HG02759 (cell line): ENCODE data around the gene RHOH.
"Not testable (repeated sequence)": the region's sequence is repeated elsewhere in the genome, so short reads cannot be mapped to it uniquely, and the experiment has no call there.

Experiments
- ATAC-seq: cut with Tn5 transposase; IDR thresholded peaks from one replicate; pipeline ENCODE4 v1.9.1; 2021; ENCODE audit warnings: mild to moderate bottlenecking, moderate library complexity; ENCODE audit not compliant: unreplicated experiment

Gene RHOH, protein sequence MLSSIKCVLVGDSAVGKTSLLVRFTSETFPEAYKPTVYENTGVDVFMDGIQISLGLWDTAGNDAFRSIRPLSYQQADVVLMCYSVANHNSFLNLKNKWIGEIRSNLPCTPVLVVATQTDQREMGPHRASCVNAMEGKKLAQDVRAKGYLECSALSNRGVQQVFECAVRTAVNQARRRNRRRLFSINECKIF

DNA sequence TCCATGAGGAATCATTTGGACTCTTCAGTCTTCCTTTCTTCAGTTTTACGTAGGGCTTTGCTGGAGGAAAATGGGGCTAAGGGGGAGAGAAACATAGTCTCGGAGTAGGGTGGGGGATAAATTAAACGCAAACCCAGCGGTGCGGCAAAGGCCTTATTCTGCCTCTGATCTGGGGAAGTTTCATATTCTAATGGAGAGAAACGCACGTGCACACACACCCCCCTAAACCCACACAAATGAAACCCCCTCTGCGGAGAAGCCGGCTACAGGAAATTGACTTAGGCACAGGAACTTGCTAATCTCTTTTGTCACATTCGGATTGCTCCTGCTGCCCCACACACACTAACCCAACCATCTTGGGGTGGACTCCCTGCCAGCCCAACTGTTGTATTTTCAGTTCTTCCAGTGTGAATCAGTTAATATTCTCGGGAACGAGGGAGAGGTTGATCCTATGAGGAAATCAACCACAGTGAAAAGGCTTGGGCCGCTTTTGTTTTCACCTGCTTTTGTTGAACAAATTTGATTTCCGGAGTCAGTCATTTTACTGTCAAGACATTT is at the start of gene RHOH:
TSS of gene RHOH (plus strand) at position 308 of the 558 bp plus-strand sequence. CDS start 46,356 bp downstream, outside the sequence.
- ATAC-seq: peak; percentile 17

DNA sequence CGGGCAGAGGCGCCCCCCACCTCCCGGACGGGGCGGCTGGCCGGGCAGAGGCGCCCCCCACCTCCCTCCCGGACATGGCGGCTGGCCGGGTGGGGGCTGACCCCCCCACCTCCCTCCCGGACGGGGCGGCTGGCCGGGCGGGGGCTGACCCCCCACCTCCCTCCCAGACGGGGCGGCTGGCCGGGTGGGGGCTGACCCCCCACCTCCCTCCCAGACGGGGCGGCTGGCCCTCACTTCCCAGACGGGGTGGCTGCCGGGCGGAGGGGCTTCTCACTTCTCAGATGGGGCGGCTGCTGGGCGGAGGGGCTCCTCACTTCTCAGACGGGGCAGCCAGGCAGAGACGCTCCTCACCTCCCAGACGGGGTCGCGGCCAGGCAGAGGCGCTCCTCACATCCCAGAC is 49.3 kb upstream of the RHOH start:
- ATAC-seq: not testable (repeated sequence)

DNA sequence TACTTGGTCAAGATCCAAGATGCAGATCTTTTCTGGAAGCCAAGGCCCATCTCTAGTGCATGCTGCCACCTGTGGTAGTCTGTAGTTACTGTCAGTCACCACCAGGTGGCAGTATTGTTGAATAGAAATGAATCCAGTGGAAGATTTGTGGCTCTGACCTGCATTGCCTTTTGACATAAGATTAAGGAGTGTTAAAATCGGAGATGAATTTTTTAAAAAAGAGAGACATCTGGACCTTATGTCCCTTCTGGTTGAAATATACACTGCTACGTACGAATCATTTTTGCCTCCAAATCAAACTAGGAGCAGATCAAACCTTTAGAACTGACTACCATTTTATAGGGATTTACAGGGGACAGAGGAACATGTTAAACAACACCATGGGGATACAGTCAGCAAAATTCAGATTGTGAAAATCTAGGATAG is 46.9 kb upstream of the RHOH start:
- ATAC-seq: peak; percentile 69

DNA sequence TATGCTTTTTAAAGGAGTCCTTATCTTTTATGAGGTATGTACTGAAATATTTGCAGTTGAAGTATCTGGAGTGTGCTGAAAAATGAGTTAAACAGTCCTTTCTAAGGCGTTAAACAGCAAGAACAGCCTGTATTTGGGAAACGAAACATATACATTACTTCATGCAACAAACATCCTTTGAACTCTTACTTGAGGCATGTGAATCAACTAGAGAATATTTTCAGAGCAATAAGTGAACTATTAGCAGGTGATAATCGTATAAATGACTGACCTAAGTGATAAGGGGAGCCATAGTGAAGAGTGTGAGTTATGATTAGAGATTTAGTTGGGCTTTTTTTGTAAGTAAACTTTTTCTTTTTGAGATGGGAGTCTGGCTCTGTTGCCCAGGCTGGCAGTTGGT is 45.9 kb upstream of the RHOH start:
- no peak for ATAC-seq

DNA sequence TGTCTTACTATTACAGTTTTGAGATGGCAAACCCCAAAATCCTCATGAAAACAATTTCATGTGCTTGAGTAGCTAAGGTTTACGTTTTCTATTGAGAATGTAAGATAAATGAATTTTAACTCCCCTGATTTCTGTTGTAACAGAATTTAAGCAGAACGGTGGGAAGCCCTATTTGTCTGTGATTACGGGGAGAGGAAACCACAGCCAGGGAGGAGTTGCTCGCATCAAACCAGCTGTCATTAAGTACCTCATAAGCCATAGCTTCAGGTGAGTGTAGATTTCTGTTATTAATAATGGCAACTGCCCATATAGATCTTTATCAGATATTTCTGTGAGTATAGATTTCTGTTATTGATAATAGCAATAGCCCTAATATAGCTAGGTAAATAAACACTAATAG is 44.2 kb upstream of the RHOH start:
- no peak for ATAC-seq

DNA sequence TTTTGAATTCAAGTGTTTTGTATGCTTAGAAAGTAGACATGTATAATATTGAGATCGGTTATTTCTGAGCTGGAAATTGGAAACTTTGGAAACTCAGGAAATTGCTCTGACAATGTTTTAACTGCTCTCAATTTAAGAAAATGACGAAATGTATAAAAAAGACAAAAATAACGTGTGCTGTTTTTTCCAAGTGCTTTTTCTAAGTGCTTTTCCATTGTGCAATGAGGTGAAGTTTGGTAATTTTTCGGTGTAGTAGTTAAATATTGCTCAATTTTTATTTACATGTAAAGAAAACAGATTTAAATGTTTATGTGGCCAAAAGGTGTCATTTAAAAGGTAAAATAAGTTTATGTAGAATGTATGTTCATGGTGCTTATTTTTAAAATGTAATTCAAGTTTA is 39.4 kb upstream of the RHOH start:
- ATAC-seq: no peak

DNA sequence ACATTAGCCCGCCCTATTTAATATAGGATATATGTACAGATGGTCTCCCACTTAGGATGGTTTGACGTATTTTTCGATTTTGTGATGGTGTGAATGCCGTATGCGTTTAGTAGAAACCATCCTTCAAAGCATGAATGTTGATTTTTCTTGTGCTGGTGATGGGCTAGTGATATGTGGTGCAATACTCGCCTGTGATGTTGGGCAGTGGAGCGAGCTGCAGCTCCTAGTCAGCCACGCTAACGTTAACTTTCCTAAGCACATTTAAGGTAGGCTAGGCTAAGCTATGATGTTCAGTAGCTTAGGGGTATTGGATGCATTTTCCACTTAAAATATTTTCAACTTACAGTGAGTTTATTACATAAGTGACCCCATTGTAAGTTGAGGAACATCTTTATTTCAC is 36.6 kb upstream of the RHOH start:
- ATAC-seq: no peak

DNA sequence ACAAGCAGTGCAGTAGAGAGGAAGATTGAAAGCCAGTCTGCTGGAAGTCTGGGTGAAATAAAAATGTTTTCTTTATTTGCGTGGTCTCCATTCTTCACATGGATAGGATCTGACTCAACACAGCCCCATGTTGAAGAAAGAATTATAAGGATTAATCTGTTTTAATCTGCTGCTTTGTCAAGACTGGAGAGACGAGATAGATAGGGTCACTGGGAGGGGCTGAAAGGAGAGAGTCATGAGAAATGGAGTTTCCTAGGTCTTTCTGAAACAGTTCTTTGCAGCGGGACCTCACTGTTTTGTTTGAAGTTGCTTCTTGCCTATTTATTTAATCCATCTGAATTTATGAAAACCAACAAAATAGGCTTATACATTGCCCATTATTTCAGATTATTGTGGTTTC is 32.4 kb upstream of the RHOH start:
- no peak for ATAC-seq

DNA sequence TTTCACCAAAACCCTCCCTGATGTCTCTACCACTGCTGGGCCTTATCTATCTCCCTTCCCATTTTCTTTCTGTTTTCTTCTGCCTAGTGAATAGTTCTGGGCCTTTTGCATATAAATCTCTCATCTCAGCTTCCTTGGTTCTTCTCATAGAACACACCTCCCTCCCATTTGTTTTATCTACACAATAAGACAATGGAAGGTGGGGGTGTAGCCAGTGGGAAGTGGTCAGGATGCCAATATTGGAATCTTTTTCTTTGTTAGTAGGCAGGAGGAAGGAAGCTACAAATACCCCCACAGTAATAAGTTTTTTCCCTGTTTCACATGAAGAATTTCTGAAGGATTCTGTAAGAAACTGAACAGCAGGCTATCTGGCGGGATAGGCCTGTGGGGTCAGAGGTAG is 30.9 kb upstream of the RHOH start:
- ATAC-seq: no peak

DNA sequence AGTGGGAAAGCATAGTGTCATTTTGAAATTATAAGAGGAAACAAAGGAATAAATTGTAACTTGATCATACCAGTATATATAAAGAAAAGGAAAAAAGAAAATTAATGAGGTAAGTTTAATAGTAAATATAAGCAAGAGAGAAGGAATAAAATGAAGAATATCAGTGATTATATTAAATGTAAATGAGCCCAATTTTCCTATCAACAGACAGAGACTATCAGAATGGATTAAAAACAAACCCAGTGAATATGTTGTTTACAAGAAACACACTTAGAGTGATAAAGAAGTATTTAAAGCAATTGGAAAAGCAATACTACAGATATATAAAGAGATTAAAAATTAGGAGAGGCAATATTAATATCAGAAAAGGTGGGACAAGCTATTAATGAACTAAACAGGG is 28.8 kb upstream of the RHOH start:
- ATAC-seq: no peak

DNA sequence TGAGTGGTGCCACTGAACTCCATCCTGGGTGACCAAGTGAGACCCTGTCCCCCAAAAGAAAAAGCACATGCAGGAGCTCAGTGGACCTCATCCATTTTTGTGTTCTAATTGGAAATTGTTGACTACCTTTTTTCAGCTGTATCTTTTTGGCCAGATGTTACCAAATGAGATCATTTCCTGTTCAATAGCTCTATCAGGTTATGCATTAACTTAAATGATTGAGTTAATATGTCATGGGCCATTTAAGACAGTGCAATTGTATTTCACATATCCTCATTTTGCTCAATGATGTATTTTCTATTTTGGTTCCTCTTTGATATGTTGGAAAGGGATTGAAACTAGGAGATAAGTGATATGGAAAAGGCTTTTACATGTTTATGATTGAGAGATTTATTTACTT is 26.2 kb upstream of the RHOH start:
- no peak for ATAC-seq

DNA sequence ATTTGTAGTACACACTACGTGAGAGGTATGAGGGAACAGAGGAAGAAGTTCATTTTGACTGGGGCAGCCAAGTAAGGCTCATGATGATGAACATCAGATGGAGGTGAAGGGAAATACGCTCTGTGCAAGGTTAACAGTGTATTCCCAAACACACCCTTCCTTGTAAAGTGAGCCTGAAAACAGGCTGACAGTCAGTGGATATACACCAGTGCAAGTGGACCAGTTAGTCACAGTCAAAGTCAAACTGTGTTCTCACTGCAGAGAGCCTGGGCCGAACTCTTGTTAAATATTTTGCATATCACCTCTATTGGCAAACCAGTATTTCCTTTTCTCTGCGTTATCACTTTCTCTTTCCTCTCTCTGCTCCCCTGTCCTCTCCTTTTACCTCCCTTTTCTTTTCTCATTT is 23.4 kb upstream of the RHOH start:
- peak; percentile 80 for ATAC-seq

DNA sequence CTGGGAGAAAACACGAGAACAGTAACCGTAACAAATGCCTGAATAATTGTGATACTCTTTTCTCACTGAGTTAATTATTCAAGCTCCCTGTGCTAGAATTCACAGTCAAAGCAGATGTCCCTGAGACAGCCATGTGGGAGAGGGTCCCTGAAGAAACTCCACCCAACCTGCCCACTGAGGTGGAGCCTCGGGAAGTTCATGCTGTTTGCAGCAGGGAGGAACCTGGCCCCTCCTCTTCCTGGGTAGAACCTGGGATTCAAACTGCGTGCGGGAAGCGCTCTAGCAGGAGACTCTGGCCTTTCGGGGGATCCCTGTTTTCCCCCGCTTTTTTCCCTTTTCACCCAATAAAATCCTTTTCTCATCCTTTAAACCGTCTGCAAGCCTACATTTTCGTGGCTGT is 20.2 kb upstream of the RHOH start:
- no peak for ATAC-seq

DNA sequence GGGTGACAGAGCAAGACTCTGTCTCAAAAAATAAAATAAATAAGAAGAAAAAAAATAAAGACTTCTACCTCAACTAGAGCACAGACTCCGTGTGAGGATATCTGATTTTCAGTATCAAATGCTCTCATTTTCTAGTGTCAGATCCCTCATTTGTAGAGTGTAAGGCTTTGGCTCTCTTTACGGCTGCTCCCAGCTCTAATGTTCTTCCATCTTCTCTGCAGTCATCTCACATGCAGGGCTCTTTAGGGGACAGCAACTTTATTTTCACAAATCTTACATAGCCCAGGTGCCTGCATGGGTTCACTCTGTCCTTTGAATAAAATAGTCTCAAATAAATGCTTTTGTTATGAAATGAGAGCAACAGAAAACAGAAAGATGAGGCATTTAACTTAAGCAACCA is 19.2 kb upstream of the RHOH start:
- no peak for ATAC-seq

DNA sequence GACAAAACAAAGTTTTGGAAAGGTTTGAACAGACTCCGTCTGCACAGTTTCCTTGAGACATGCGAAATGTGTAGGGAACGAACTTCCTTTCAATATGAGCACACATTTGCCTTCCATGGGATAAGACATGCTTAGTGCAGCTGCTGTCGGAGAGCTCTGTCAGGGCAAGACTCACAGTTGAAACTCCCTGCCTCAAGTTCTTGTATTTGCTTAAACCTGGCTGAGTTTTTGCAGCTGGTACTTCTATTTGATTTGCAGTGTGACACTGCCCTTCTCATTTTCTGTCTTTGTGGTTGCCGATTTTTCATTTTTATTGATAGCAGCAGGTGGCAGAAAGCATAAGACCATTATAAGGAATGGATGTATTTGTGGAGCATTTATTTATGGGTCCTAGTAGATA is 18.2 kb upstream of the RHOH start:
- ATAC-seq: no peak

DNA sequence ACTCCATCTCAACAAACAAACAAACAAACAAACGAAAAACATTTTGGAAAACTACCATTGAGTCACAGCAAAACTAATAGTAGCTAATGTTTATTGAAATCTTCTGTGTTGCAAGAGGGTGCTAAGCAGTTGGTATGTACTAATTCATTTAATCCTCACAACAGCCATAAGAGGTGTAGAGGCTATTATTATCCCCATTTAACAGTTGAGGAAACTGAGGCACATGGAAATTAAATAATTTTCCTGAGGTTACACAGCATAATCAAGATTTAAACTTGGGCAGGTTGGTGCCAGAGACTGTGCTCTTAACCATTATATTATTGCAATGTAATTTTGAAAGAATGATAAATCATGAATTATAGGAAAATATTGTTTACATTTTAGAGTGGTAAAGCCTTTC is 17.5 kb upstream of the RHOH start:
- ATAC-seq: no peak

DNA sequence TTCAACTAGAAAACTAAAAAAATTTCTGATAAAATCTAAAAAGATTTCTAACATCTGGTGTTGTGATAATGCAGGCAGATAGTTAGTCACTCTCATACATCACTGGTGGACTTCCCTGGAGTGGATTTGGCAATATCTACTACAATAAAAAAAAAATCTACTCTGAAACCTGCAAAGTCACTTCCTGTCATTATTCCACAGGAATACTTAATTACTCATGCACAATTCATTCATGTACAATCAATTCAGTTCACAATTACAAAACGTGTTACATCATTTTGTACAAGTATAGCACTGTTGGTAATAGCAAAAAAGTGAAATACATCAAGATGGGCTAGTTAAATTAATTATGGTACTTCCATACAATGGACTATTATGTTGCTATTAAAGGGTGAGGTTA is 16.5 kb upstream of the RHOH start:
- ATAC-seq: no peak

DNA sequence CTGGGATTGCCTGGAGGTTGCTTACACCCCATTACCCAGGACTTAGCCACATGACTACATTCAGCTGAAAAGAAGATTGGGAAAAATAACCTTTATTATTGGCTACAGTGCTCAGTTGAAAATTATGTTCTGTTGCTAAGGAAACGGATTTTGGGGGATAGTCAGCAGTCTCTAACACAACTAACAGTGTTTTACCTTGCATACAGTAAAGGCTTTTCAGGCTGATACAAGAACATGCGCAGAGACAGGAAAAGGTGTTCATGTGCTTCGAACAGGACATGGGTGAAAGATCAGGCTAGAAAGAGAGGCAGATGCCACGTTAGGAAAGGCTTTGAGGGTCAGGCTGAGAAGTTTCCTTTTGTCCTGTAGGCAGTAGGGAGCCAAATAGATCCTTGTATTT is 14.8 kb upstream of the RHOH start:
- no peak for ATAC-seq

DNA sequence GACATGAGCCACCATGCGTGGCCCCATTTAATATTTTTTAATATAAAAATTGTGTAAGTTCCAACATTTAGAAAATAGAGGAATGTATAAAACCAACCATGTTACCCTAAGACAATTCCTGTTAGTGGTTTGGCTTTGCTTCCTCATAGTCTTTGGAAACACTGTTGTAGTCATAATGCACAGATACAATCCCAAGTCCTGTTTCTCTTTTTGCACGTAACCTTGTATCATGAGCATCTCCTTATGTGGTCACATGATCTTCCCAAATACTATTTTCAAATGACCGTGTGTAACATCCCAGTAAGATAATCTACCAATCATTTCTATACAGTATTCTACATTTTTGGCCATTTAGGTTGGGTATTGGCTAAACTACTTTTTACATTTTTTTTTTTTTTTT is 13.9 kb upstream of the RHOH start:
- no peak for ATAC-seq

DNA sequence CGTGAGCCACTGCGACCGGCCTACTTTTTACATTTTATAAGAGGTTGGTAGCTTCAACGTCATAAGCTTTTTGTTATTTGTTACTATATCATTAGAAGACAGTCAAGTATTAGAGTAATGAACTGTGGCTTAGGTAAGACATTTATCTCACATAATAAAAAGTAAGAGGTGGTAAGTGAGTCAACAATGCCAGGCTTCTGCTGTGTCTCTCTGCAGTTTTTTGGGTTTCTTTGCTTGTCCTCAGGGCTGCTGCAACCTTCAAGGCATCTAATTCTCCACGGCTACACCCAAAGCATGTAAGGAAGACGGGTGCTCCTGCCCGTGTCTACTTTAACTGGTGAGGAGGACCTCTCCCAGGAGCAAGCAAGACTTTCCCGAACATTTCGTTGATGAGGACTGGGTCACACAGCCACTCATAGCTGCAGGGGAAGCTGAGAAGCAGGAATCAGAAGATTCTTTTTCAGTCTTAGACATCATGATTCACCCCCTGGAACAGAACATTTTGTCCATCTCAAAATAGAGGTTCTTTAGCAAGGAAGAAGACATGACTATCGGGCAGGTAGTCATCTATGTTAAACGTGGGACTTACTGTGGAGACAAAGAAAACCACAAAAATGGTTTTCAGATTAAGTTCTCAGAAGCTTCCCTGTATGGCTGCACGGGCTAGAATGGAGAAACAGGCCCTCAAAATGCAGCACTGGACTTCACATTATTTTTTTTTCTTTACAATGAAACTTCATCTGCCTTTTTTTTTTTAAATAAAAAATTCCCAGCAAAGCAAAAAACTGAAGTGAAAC is 13.0 kb upstream of the RHOH start:
- ATAC-seq: peak; percentile 38

DNA sequence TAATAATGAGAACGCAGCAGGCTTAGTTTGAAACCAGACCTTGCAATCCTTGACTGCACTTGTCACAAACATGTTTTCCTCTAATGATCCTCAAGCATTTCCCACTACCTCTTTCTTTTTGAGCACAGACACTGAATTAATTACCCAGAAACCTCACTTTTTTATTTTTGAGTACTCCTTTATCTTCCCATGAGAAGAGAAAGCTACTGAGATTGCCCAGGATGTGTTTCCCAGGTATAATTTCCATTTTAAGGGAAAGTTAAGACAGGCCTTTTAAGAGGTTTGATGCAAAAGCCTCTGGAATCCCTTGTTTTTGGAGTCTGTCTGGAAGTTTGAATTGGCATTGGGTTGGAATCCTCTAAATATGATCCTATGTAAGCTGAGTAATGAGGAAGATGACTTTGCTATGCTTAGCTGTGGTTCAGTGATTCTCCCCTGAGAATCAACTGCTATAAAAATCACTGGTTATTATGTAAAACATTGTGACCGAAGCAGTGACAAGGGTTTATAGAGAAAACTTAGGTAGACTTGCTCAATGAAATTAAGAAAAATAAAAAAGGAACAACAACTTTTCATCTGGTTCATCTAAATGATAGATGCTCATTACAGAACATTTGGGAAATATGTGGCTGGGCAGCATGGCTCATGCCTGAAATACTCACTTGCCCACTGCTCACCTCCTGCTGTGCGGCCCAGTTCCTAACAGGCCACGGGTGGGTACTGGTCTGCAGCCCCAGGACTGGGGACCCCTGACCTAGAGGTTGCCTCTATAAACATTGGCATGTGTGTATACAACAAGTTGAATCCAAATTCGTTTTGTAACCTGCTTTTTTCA is 10.8 kb upstream of the RHOH start:
- peak; percentile 63 for ATAC-seq

DNA sequence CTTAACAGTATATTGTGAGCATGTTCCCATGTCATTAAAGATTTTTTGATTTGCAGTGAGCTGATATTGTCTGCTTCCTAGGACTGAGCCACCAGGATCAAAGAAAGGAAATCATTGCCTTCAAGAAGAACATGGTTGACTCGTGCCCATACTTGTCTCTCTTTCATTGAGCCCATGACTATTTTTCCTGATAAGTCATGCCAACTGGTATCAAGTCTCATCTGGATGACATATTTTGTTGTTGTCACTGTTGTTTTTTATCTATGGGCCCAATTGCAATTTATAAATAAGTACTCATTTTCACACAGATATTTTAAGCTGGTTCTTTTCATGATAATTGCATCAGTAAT is 10.2 kb upstream of the RHOH start:
- no peak for ATAC-seq
